Panc1 (cell line): ENCODE measurements around the gene DAAM2. TPM values are rescaled to one million over a fixed set of nuclear protein-coding genes. Genes with fewer than 3 reads are reported as not detected.

Experiments used
- ATAC-seq: fragments of 200-7000 bp; cut with Tn5 transposase; 2 replicates; pipeline ENCODE4 v1.9.1; 2020; ENCODE audit warnings: mild to moderate bottlenecking, moderate library complexity
- BruUV-seq: library from RNA; stranded (reverse); fragments of 400-500 nt; replicated peaks from 2 replicates; lab custom pipeline; 2021; lab: Mats Ljungman, UMichigan
- CTCF ChIA-PET: fragments of 300-600 bp; sonication (Branson Sonifier 250); formaldehyde crosslinking; loops from one replicate; lab custom pipeline; 2022; ENCODE audit warnings: antibody characterized with exemption; lab: Charles Lee
- POLR2A ChIA-PET: fragments of 300-600 bp; sonication (Branson Sonifier 250); formaldehyde crosslinking; loops from one replicate; lab custom pipeline; 2022; ENCODE audit warnings: antibody characterized with exemption; lab: Charles Lee
- DNase-seq: peaks from one replicate; pipeline ENCODE4 v3.0.0-alpha.2; 2010; ENCODE audit warnings: low read depth, low spot score
- H3K27ac ChIP-seq: 2 replicates; pipeline ENCODE4 v1.5.1; 2011; ENCODE audit warnings: mild to moderate bottlenecking, low read length, inconsistent platforms
- H3K27me3 ChIP-seq: fragments of 200-500 bp; sonication (Bioruptor generic); 2 replicates; pipeline ENCODE4 v1.6.0; 2014; ENCODE audit warnings: low read length, inconsistent platforms; ENCODE audit not compliant: control insufficient read depth, insufficient read depth
- H3K36me3 ChIP-seq: fragments of 200-500 bp; sonication (Bioruptor generic); 2 replicates; pipeline ENCODE4 v1.5.1; 2014; ENCODE audit warnings: inconsistent platforms, mild to moderate bottlenecking, low read length, moderate library complexity; ENCODE audit not compliant: control insufficient read depth, insufficient read depth
- H3K4me1 ChIP-seq: 2 replicates; pipeline ENCODE4 v1.5.1; 2011; ENCODE audit warnings: inconsistent platforms, mild to moderate bottlenecking, low read length, moderate library complexity; ENCODE audit not compliant: control insufficient read depth, insufficient read depth
- H3K4me3 ChIP-seq, 2 experiments: 2 replicates each; pipeline ENCODE4 v1.5.1; 2011 to 2012; ENCODE audit warnings: low read depth in 2 of 2, low read length in 2 of 2, mild to moderate bottlenecking in 2 of 2, inconsistent platforms in 1 of 2, moderate library complexity in 1 of 2
- H3K9me3 ChIP-seq: fragments of 200-500 bp; sonication (Bioruptor generic); 2 replicates; pipeline ENCODE4 v1.5.1; 2014; ENCODE audit warnings: low read depth, mild to moderate bottlenecking, inconsistent platforms, low read length, moderate library complexity; ENCODE audit not compliant: control insufficient read depth, insufficient read depth
- CTCF ChIP-seq: fragments of 450-650 bp; IDR thresholded peaks from 2 replicates; pipeline ENCODE4 v1.5.1; 2017; ENCODE audit warnings: mild to moderate bottlenecking
- POLR2AphosphoS5 ChIP-seq: IDR thresholded peaks from 2 replicates; pipeline ENCODE4 v1.6.1; 2012; ENCODE audit warnings: mild to moderate bottlenecking, low read depth, low read length, moderate library complexity
- REST ChIP-seq, 2 experiments: IDR thresholded peaks; 2 replicates each; pipeline ENCODE4 v1.6.1; 2011 to 2012; ENCODE audit warnings: low read depth in 2 of 2, control low read depth in 1 of 2, low read length in 1 of 2, mild to moderate bottlenecking in 1 of 2, moderate library complexity in 1 of 2; ENCODE audit not compliant: insufficient read depth in 1 of 2
- SIN3A ChIP-seq: IDR thresholded peaks from 2 replicates; pipeline ENCODE4 v1.6.1; 2012; ENCODE audit warnings: low read depth, mild to moderate bottlenecking, low read length, moderate library complexity, borderline replicate concordance; ENCODE audit not compliant: insufficient read depth
- TCF7L2 ChIP-seq: IDR thresholded peaks from 2 replicates; pipeline ENCODE4 v1.6.1; 2011; ENCODE audit warnings: mild to moderate bottlenecking, low read depth, low read length, inconsistent platforms
- in situ Hi-C: cut with HindIII; loops from 2 replicates; pipeline ENCODE4 v1.10.0; 2016; ENCODE audit warnings: low sequenced_read_pairs, low pct_unique_long_range_greater_than_20kb
- intact Hi-C: fragments of 100-400 bp; cut with micrococcal nuclease; formaldehyde crosslinking; loops from one replicate; pipeline ENCODE4 v1.10.0; 2022; ENCODE audit not compliant: unreplicated experiment
- total RNA-seq: library from RNA; stranded (reverse); gene quantifications from one replicate; pipeline ENCODE4 v1.2.1, GENCODE V29; 2021; ENCODE audit not compliant: unreplicated experiment

The DAAM2 gene
- total RNA-seq, 1 experiment from 2014 or later: not detected

GRCh38 chr6:39917329-39917728 lies 125.2 kb downstream of the DAAM2 start:
- no peak overlapping the region for H3K4me3 ChIP-seq
- in situ Hi-C loops: no loop called here
- no peaks in the 10 kb centered on the region for H3K36me3 ChIP-seq
- intact Hi-C loops: no loop called here
- no peaks in the 10 kb centered on the region for H3K4me1 ChIP-seq
- no peaks in the 10 kb centered on the region for H3K27me3 ChIP-seq
- POLR2A ChIA-PET: no interaction called here
- DNase-seq: no peak
- no peak for ATAC-seq
- BruUV-seq: no TSS peak
- no peak overlapping the region for H3K27ac ChIP-seq
- CTCF ChIA-PET: no interaction called here
- no peaks in the 10 kb centered on the region for H3K9me3 ChIP-seq
- TF ChIP-seq REST (IDR thresholded peaks at IDR 0.05; ENCODE audit: insufficient read depth in 1 of 2, low read depth in 2 of 2, low read length in 1 of 2): no peak
- TF ChIP-seq TCF7L2: no peak
- TF ChIP-seq CTCF: no peak
- TF ChIP-seq SIN3A: no peak
- TF ChIP-seq POLR2AphosphoS5: no peak

GRCh38 chr6:39917981-39918380 lies 125.8 kb downstream of the DAAM2 start:
- H3K4me3 ChIP-seq: no peak overlapping the region
- POLR2A ChIA-PET: no interaction called here
- BruUV-seq: no TSS peak
- no peak for DNase-seq
- no peak overlapping the region for H3K27ac ChIP-seq
- intact Hi-C loops (no loop called here), in situ Hi-C loops (no loop called here)
- CTCF ChIA-PET: no interaction called here
- no peak for TF ChIP-seq TCF7L2
- no peaks in the 10 kb centered on the region for H3K27me3 ChIP-seq
- no peak for ATAC-seq
- H3K36me3 ChIP-seq: no peaks in the 10 kb centered on the region
- no peaks in the 10 kb centered on the region for H3K4me1 ChIP-seq
- no peaks in the 10 kb centered on the region for H3K9me3 ChIP-seq

- DNase-seq (no peak), ATAC-seq (no peak)
- POLR2A ChIA-PET: no interaction called here
- intact Hi-C loops: no loop called here
- TF ChIP-seq SIN3A (no peak), CTCF (no peak), REST (IDR thresholded peaks at IDR 0.05; ENCODE audit: insufficient read depth in 1 of 2, low read depth in 2 of 2, low read length in 1 of 2) (no peak), TCF7L2 (no peak)
- CTCF ChIA-PET: no interaction called here
- Histone ChIP-seq H3K4me3 (no peak overlapping the region), H3K4me1 (no peaks in the 10 kb centered on the region), H3K36me3 (no peaks in the 10 kb centered on the region), H3K9me3 (no peaks in the 10 kb centered on the region), H3K27ac (no peak overlapping the region), H3K27me3 (no peaks in the 10 kb centered on the region)
- BruUV-seq: no TSS peak
- in situ Hi-C loops: no loop called here
Measured at GRCh38 chr6:39918831-39919230, 126.7 kb downstream of the DAAM2 start.
